Kidney epithelial cell (primary cell): ENCODE measurements around the gene GPX7. TPM values are rescaled to one million over a fixed set of nuclear protein-coding genes. Genes with fewer than 3 reads are reported as not detected.

Experiments used
- DNase-seq: peaks from one replicate; pipeline ENCODE4 v3.0.0-alpha.2; 2010; ENCODE audit warnings: low read depth
- H3K27me3 ChIP-seq: 2 replicates; pipeline ENCODE4 v1.6.0; 2011; ENCODE audit warnings: low read length; ENCODE audit not compliant: control insufficient read depth, insufficient read depth
- H3K36me3 ChIP-seq: 2 replicates; pipeline ENCODE4 v1.5.1; 2011; ENCODE audit warnings: low read length; ENCODE audit not compliant: control insufficient read depth, insufficient read depth
- H3K4me3 ChIP-seq: 2 replicates; pipeline ENCODE4 v1.5.1; 2011; ENCODE audit warnings: low read depth, mild to moderate bottlenecking, control low read depth, low read length
- CTCF ChIP-seq: IDR thresholded peaks from 2 replicates; pipeline ENCODE4 v1.5.1; 2011; ENCODE audit warnings: mild to moderate bottlenecking, moderate library complexity, low read length, control low read depth, inconsistent platforms; ENCODE audit not compliant: insufficient read depth, poor library complexity, severe bottlenecking
- total RNA-seq: library from RNA; depleted of rRNA; stranded (reverse); fragments of >200 nt; gene quantifications from 2 replicates; pipeline ENCODE4 v1.2.3, GENCODE V29; 2015

GPX7 gene
- total RNA-seq, 1 donor from 2014 or later, result 33.1 TPM

GRCh38 chr1:52599236-52599635 lies 2.9 kb upstream of the GPX7 start:
- DNase-seq, result no peak
- TF ChIP-seq CTCF, result no peak
- Histone ChIP-seq H3K36me3 (no peaks in the 10 kb centered on the region), H3K4me3 (no peak overlapping the region), H3K27me3 (no peaks in the 10 kb centered on the region)

GRCh38 chr1:52600533-52601179 lies 1.5 kb upstream of the GPX7 start:
- H3K4me3 ChIP-seq, result no peak overlapping the region
- TF ChIP-seq CTCF, result no peak
- no peaks in the 10 kb centered on the region for H3K36me3 ChIP-seq
- no peaks in the 10 kb centered on the region for H3K27me3 ChIP-seq
- no peak for DNase-seq

GRCh38 chr1:52601519-52601918 lies 652 bp upstream of the GPX7 start:
- Histone ChIP-seq H3K4me3 (no peak overlapping the region), H3K36me3 (no peaks in the 10 kb centered on the region), H3K27me3 (no peaks in the 10 kb centered on the region)
- DNase-seq, result no peak
- TF ChIP-seq CTCF, result no peak

GRCh38 chr1:52602856-52603600 lies 857 bp downstream of the GPX7 start:
- H3K27me3 ChIP-seq, result no peaks in the 10 kb centered on the region
- no peak for TF ChIP-seq CTCF
- peak overlapping the region; percentile 55 for H3K4me3 ChIP-seq
- DNase-seq, result no peak
- H3K36me3 ChIP-seq, result no peaks in the 10 kb centered on the region

GRCh38 chr1:52603630-52604029 lies 1.5 kb downstream of the GPX7 start:
- Histone ChIP-seq H3K36me3 (no peaks in the 10 kb centered on the region), H3K27me3 (no peaks in the 10 kb centered on the region), H3K4me3 (no peak overlapping the region)
- no peak for DNase-seq
- TF ChIP-seq CTCF, result no peak
